Measurements from ENCODE around the gene CNKSR2. TPM values are rescaled to one million over a fixed set of nuclear protein-coding genes. Genes with fewer than 3 reads are reported as not detected.

CNKSR2 gene
- total RNA-seq, 1 experiment from 2014 or later: 52.9 TPM

DNA sequence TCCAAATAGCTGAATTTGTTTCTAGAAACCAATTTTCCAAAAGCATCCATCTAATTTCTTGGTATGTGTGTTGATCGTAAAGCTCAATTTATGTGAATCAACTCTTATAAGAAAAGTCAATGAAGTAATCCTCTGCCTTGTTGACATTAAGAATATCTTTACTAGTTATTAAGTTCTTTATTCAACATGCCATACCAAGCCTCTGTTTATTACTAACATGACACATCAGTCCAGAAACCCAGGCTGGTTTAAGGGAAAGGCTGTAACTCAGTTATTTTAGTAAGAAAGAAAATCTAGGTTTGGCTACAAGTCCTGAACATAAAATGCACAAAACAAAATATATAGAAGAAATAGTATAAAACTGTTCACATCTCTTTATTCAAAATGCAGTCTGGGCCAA, 235.9 kb downstream of the CNKSR2 start:
- peaks cover 12% of the 10 kb centered on the region for H3K9me3 ChIP-seq (ENCODE audit: control insufficient read depth, low read depth, low read length)
- H2BK15ac ChIP-seq (ENCODE audit: low read depth, low read length): no peak overlapping the region
- H3K27me3 Mint-ChIP-seq (ENCODE audit: low read depth): no peaks in the 10 kb centered on the region
- peaks cover 4 to 28% (median 28%) of the 10 kb centered on the region in 3 experiments; a peak in 6 of 7 replicates for H3K36me3 Mint-ChIP-seq (ENCODE audit: insufficient read depth in 1 of 3, low read depth in 3 of 3)
- no peaks in the 10 kb centered on the region for H3K23me2 ChIP-seq (ENCODE audit: insufficient read length, low read depth, low read length, poor library complexity, severe bottlenecking)
- H3K4me1 ChIP-seq (ENCODE audit: insufficient read depth, low read length): no peaks in the 10 kb centered on the region
- DNase-seq: no peak
- no peak overlapping the region for H3K56ac ChIP-seq (ENCODE audit: insufficient read length, low read depth, low read length)
- H3K79me1 ChIP-seq (ENCODE audit: insufficient read depth, low read depth, low read length, poor library complexity, severe bottlenecking): no peaks in the 10 kb centered on the region
- no peak overlapping the region for H2BK12ac ChIP-seq (ENCODE audit: insufficient read length, low read depth, low read length)
- H3K9ac ChIP-seq (ENCODE audit: extremely low read depth, insufficient read length, low read length): no peak overlapping the region
- H4K8ac ChIP-seq (replicated peaks; ENCODE audit: insufficient read length, low read depth, low read length): no peak overlapping the region
- no peak overlapping the region for H3K23ac ChIP-seq (ENCODE audit: insufficient read length, low read depth, low read length)
- H2BK5ac ChIP-seq (ENCODE audit: insufficient read length, low read length): no peak overlapping the region
- no peaks in the 10 kb centered on the region for H3K27me3 ChIP-seq (ENCODE audit: insufficient read depth, low read length)
- no peaks in the 10 kb centered on the region for H3K4me1 Mint-ChIP-seq
- H3K4ac ChIP-seq (ENCODE audit: low read depth, low read length): no peak overlapping the region
- H3K27ac Mint-ChIP-seq: no peak overlapping the region
- no CpG with 5 or more reads among the region's 1 CpG for whole genome bisulfite sequencing (ENCODE audit: extremely low coverage, insufficient read length, low lambda C conversion rate)
- no peak overlapping the region for H3T11ph ChIP-seq (ENCODE audit: low read length)
- no peaks in the 10 kb centered on the region for H4K20me1 ChIP-seq (ENCODE audit: control insufficient read depth, insufficient read depth, insufficient read length)
- H2AK5ac ChIP-seq (ENCODE audit: insufficient read length, low read length): no peak overlapping the region
- H3K27ac ChIP-seq (ENCODE audit: insufficient read length, low read depth, low read length): no peak overlapping the region
- no peaks in the 10 kb centered on the region for H3K79me2 ChIP-seq (ENCODE audit: insufficient read depth, low read length)
- H3K18ac ChIP-seq (ENCODE audit: insufficient read length, low read depth, low read length): no peak overlapping the region
- no peak overlapping the region for H4K91ac ChIP-seq (ENCODE audit: insufficient read length, low read depth, low read length)
- no peak overlapping the region for H2BK120ac ChIP-seq (ENCODE audit: low read depth, low read length, poor library complexity, severe bottlenecking)
- H3K4me3 Mint-ChIP-seq: no peak overlapping the region
- H3K4me2 ChIP-seq (ENCODE audit: insufficient read depth, insufficient read length, low read length): no peak overlapping the region
- no peak overlapping the region for H2BK20ac ChIP-seq (ENCODE audit: low read depth, low read length, poor library complexity, severe bottlenecking)
- H2AFZ ChIP-seq (ENCODE audit: low read length): no peak overlapping the region
- H3K9me3 Mint-ChIP-seq: peaks cover 0 to 9% of the 10 kb centered on the region in 2 experiments; a peak in 3 of 5 replicates
- H3K14ac ChIP-seq (ENCODE audit: insufficient read depth, low read length): no peak overlapping the region
- TF ChIP-seq, protein P1, sequence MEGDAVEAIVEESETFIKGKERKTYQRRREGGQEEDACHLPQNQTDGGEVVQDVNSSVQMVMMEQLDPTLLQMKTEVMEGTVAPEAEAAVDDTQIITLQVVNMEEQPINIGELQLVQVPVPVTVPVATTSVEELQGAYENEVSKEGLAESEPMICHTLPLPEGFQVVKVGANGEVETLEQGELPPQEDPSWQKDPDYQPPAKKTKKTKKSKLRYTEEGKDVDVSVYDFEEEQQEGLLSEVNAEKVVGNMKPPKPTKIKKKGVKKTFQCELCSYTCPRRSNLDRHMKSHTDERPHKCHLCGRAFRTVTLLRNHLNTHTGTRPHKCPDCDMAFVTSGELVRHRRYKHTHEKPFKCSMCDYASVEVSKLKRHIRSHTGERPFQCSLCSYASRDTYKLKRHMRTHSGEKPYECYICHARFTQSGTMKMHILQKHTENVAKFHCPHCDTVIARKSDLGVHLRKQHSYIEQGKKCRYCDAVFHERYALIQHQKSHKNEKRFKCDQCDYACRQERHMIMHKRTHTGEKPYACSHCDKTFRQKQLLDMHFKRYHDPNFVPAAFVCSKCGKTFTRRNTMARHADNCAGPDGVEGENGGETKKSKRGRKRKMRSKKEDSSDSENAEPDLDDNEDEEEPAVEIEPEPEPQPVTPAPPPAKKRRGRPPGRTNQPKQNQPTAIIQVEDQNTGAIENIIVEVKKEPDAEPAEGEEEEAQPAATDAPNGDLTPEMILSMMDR (conservative IDR thresholded peaks at IDR 0.05): no peak
- no peak overlapping the region for H4K5ac ChIP-seq (ENCODE audit: insufficient read length, low read depth, low read length)
